Measurements from ENCODE around the gene SARNP.
A peak's percentile ranks its signal among the peaks of the same experiment; 100 is the strongest.

SARNP gene

DNA sequence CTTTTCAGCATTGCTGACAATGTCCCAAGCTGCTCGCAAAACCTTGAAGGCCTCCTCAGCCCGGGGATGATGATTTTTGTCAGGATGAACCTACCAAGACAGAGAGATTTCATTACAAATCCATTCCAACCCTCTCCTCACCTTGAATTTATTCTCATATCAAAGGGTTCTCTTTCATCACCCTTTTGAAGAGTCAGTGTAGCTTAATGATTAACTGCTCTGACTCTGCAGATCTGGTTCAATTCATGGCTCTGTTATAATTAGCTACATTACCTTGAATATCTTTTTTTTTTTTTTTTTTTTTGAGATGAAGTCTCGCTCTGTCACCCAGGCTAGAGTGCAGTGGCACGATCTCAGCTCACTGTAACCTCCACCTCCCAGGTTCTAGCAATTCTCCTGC is 5.9 kb upstream of the SARNP start:
- TF ChIP-seq, protein P1, sequence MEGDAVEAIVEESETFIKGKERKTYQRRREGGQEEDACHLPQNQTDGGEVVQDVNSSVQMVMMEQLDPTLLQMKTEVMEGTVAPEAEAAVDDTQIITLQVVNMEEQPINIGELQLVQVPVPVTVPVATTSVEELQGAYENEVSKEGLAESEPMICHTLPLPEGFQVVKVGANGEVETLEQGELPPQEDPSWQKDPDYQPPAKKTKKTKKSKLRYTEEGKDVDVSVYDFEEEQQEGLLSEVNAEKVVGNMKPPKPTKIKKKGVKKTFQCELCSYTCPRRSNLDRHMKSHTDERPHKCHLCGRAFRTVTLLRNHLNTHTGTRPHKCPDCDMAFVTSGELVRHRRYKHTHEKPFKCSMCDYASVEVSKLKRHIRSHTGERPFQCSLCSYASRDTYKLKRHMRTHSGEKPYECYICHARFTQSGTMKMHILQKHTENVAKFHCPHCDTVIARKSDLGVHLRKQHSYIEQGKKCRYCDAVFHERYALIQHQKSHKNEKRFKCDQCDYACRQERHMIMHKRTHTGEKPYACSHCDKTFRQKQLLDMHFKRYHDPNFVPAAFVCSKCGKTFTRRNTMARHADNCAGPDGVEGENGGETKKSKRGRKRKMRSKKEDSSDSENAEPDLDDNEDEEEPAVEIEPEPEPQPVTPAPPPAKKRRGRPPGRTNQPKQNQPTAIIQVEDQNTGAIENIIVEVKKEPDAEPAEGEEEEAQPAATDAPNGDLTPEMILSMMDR (IDR thresholded peaks at IDR 0.05; ENCODE audit: low read depth, low read length) = no peak
- DNase-seq (ENCODE audit: extremely low read depth, low read depth) = no peak

DNA sequence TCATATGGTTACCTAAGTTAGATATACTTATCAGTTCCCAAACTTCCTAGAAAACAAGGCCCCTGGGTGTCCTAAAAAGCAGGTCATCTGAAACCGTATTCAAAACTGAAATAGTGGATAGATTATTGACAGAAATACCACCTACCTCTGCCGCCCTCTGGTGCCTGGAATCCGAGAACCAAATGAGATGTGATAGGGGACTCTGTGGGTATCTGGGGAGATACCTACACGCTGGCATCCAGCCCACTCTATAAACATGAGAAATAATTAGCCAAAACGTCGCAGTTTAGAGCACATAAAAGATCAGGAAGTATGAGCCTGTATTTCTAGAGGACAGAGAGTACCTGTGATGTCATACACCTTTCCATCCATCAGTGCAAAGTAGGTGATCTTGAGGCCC is 4.7 kb upstream of the SARNP start:
- no peak for DNase-seq (ENCODE audit: extremely low read depth, low read depth)
- TF ChIP-seq, protein P1 (IDR thresholded peaks at IDR 0.05; ENCODE audit: low read depth, low read length) = peak; percentile 20

DNA sequence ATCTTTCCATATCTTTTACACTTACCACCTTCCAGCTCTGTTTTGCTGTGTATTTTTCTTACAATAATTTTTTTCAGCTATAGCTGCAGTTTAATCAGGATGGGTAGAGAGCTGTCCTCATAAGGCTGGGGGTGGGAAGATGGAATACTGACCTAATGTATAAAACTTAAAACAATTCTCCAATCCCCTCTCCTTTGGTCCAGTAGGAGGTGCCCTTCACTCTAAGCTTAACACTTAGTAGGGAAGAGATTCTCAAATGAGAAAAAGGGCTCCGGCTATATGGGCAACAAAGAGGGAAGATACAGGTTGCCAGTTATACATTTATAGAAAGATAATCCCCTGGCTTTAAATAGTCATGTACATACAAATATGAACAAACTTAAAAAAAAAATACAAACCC is 3.2 kb upstream of the SARNP start:
- TF ChIP-seq, protein P1 (IDR thresholded peaks at IDR 0.05; ENCODE audit: low read depth, low read length) = peak; percentile 25
- no peak for DNase-seq (ENCODE audit: extremely low read depth, low read depth)

- no peak for DNase-seq (ENCODE audit: extremely low read depth, low read depth)
Observed at GRCh38 chr12:55818886-55819285, 1.4 kb upstream of the SARNP start.

DNA sequence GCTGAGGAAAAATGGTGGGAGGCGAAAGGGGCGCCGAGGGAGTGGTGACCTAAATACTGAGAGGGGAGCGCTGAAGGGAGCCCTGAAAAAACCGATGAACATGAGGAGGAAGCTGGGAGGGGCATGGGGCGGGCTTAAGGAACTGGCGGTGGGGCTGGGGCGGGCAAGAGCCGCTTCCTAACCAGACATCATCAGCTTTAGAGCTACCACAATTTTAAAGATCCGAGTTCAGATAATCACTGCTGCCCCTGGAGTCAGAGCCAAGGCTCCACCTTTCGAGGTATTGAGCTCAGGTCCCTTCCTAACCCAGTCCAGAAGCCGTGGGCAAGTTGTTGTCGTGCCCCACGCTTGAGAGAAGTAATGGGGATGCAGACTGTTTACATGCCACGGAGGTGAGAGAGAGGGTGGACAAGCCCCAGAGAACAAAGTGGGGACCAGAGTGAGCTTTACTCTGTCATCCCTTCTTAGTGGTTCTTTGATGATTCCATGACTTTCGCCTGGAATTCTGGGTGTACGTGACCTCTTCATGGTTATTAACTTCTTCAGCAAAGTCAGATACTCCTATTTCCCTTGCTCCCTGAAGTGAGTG is 710 bp upstream of the SARNP start:
- TF ChIP-seq, protein P1 (IDR thresholded peaks at IDR 0.05; ENCODE audit: low read depth, low read length) = no peak

More at GRCh38 chr12:55818886-55819285, 1.4 kb upstream of the SARNP start:
- TF ChIP-seq, protein P1 (IDR thresholded peaks at IDR 0.05; ENCODE audit: low read depth, low read length) = no peak

DNA sequence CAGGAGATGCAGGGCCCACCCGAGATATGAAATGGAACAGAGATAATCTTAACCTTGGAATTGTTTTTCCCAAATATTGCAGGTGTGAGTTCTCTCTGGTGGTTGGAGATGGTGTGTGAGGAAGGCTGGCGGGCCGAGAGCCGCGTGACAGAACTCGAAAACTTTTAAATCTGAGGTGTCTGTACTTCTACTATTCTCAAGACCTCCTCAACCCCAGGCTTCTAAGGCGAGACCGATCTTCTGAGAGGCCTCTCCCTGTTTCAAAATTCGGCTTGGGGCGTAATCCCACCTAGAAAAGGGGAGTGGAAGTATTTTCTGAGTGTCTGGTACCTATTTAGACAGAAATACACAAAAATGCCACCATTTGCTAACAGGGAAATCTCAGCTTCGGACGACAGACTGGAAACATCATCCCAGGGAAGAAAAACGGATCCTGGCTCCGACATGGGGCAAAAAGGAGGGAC is 611 bp downstream of the SARNP start:
- TF ChIP-seq, protein P1 (IDR thresholded peaks at IDR 0.05; ENCODE audit: low read depth, low read length) = no peak

More for the DNA sequence above, 710 bp upstream of the SARNP start:
- DNase-seq (ENCODE audit: extremely low read depth, low read depth) = no peak

GRCh38 chr12:55815473-55815872 is 2.1 kb downstream of the SARNP start:
- no peak for DNase-seq (ENCODE audit: extremely low read depth, low read depth)
- TF ChIP-seq, protein P1 (IDR thresholded peaks at IDR 0.05; ENCODE audit: low read depth, low read length) = no peak

More for the DNA sequence above, 611 bp downstream of the SARNP start:
- no peak for DNase-seq (ENCODE audit: extremely low read depth, low read depth)
